ENCODE data around the gene ADGRG2.
"Not testable (repeated sequence)": the region's sequence is repeated elsewhere in the genome, so short reads cannot be mapped to it uniquely, and the experiment has no call there.

The ADGRG2 gene

DNA sequence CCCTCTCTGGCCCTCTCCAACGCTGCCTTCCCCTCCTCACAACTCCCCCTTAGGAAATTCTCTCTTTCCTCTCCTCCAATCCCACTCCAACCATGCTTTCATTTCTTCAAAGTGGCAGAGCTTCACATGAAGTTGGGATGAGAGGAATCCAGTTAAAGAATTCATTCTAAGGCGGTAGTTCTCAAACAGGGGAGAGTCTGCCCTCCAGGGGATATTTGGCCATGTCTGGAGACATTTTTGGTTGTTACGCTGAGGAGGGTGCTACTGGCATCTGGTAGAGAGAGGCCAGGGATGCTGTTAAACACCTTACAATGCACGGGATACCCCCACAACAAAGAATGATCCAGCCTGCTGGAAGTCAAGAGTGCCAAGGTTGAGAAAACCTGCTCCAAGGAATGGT, 97.9 kb downstream of the ADGRG2 start:
- Histone ChIP-seq H3K4me1 (ENCODE audit: control insufficient read depth in 1 of 2, insufficient read depth in 1 of 2, low read depth in 1 of 2, low read length in 1 of 2) (no peaks in the 10 kb centered on the region), H3K36me3 (no peaks in the 10 kb centered on the region), H3K4me3 (ENCODE audit: low read depth in 1 of 2, low read length in 1 of 2) (no peak overlapping the region), H3K27ac (no peak overlapping the region), H3K27me3 (no peaks in the 10 kb centered on the region), H3K9me3 (no peaks in the 10 kb centered on the region)
- TF ChIP-seq, protein P1, sequence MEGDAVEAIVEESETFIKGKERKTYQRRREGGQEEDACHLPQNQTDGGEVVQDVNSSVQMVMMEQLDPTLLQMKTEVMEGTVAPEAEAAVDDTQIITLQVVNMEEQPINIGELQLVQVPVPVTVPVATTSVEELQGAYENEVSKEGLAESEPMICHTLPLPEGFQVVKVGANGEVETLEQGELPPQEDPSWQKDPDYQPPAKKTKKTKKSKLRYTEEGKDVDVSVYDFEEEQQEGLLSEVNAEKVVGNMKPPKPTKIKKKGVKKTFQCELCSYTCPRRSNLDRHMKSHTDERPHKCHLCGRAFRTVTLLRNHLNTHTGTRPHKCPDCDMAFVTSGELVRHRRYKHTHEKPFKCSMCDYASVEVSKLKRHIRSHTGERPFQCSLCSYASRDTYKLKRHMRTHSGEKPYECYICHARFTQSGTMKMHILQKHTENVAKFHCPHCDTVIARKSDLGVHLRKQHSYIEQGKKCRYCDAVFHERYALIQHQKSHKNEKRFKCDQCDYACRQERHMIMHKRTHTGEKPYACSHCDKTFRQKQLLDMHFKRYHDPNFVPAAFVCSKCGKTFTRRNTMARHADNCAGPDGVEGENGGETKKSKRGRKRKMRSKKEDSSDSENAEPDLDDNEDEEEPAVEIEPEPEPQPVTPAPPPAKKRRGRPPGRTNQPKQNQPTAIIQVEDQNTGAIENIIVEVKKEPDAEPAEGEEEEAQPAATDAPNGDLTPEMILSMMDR (IDR thresholded peaks at IDR 0.05) = no peak

DNA sequence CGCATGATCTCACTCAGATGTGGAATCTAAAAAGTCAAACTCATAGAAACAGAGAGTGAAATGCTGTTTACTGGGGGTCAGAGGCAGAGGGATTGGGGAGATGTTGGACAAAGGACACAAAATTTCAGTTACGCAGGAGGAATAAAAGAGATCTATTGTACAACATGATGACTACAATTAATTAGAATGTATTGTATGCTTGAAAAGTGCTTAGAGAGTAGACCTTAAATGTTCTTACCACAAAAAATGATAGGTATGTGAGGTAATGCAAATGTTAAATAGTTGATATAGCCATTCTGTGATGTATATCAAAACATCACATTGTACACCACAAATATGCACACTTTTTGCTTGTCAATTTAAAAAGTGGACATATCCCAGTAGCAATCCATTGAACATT, 102.3 kb downstream of the ADGRG2 start:
- Histone ChIP-seq H3K4me1 (ENCODE audit: control insufficient read depth in 1 of 2, insufficient read depth in 1 of 2, low read depth in 1 of 2, low read length in 1 of 2) (no peaks in the 10 kb centered on the region), H3K27me3 (no peaks in the 10 kb centered on the region), H3K4me3 (ENCODE audit: low read depth in 1 of 2, low read length in 1 of 2) (no peak overlapping the region), H3K36me3 (no peaks in the 10 kb centered on the region), H3K27ac (no peak overlapping the region), H3K9me3 (no peaks in the 10 kb centered on the region)
- TF ChIP-seq, protein P1 (IDR thresholded peaks at IDR 0.05) = no peak

- Histone ChIP-seq H3K27ac (no peak overlapping the region), H3K36me3 (no peaks in the 10 kb centered on the region), H3K4me3 (ENCODE audit: low read depth in 1 of 2, low read length in 1 of 2) (no peak overlapping the region), H3K9me3 (no peaks in the 10 kb centered on the region), H3K4me1 (ENCODE audit: control insufficient read depth in 1 of 2, insufficient read depth in 1 of 2, low read depth in 1 of 2, low read length in 1 of 2) (no peaks in the 10 kb centered on the region), H3K27me3 (no peaks in the 10 kb centered on the region)
- TF ChIP-seq, protein P1 (IDR thresholded peaks at IDR 0.05) = no peak
Measured at GRCh38 chrX:19017271-19017670, 105.0 kb downstream of the ADGRG2 start.

DNA sequence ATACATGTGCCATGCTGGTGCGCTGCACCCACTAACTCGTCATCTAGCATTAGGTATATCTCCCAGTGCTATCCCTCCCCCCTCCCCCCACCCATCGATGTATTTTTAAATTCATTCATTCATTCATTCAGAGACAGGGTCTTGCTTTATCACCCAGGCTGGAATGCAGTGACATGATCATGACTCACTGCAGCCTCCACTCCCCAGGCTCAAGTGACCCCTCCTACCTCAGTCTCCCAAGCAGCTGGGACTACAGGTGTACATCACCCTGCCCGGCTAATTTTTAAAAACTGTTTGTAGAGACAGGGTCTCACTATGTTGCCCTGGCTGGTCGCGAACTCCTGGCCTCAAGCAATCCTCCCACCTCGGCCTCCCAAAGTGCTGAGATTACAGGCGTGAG, 105.7 kb downstream of the ADGRG2 start:
- not testable (repeated sequence) for H3K9me3 ChIP-seq; H3K27me3 ChIP-seq; H3K27ac ChIP-seq; H3K4me3 ChIP-seq (ENCODE audit: low read depth in 1 of 2, low read length in 1 of 2); H3K4me1 ChIP-seq (ENCODE audit: control insufficient read depth in 1 of 2, insufficient read depth in 1 of 2, low read depth in 1 of 2, low read length in 1 of 2); H3K36me3 ChIP-seq

DNA sequence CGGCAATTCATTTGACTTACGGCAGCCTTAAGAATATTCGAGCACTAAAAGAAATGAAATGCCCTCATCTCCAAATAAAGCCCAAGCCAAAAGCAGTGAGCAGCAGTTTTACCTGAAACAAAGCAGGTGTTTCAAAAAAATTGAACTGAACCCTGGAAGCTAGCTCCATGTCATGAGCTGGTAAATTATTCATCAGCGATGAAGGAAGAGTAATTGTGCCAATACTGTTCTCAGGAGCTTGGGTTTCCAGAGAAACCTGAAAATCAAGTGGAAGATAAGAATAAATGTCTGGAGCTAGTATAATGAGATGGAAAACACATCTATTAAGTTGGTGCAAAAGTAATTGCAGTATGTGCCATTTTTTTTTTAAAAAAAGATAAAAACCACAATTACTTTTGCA, 114.4 kb downstream of the ADGRG2 start:
- H3K9me3 ChIP-seq = no peaks in the 10 kb centered on the region
- H3K4me3 ChIP-seq (ENCODE audit: low read depth in 1 of 2, low read length in 1 of 2) = no peak overlapping the region
- no peaks in the 10 kb centered on the region for H3K27me3 ChIP-seq
- no peak overlapping the region for H3K27ac ChIP-seq
- H3K36me3 ChIP-seq = no peaks in the 10 kb centered on the region
- H3K4me1 ChIP-seq (ENCODE audit: control insufficient read depth in 1 of 2, insufficient read depth in 1 of 2, low read depth in 1 of 2, low read length in 1 of 2) = no peaks in the 10 kb centered on the region
- TF ChIP-seq, protein P1 (IDR thresholded peaks at IDR 0.05) = no peak

DNA sequence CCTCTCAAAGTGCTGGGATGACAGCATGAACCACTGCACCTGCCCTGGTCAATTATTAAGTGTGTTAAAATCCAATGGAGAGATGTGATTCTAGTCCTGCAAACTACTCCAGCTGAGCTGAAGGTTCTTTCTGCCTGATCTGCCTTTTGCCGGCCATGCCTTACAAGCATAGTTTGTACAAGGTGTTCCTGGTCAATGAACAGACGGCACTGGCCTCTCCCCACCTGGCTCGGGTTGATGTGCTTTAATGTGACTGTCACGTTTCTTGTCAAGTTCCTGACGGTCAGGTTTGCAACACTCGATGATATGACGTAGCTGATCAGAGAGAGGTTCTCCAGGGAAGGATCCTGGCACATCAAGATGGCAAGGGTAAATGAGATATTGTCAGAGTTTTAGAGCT, 115.3 kb downstream of the ADGRG2 start:
- Histone ChIP-seq H3K27me3 (no peaks in the 10 kb centered on the region), H3K4me1 (ENCODE audit: control insufficient read depth in 1 of 2, insufficient read depth in 1 of 2, low read depth in 1 of 2, low read length in 1 of 2) (no peaks in the 10 kb centered on the region), H3K27ac (no peak overlapping the region), H3K36me3 (no peaks in the 10 kb centered on the region), H3K9me3 (no peaks in the 10 kb centered on the region), H3K4me3 (ENCODE audit: low read depth in 1 of 2, low read length in 1 of 2) (no peak overlapping the region)
- TF ChIP-seq, protein P1 (IDR thresholded peaks at IDR 0.05) = no peak
